Caco-2 (cell line): ENCODE data around the gene FBN2. TPM values are rescaled to one million over a fixed set of nuclear protein-coding genes. Genes with fewer than 3 reads are reported as not detected.

ENCODE experiments used
- BruUV-seq: library from RNA; stranded (reverse); fragments of 400-500 nt; replicated peaks from 2 replicates; lab custom pipeline; 2021; lab: Mats Ljungman, UMichigan
- CTCF ChIA-PET: fragments of 300-600 bp; sonication (Branson Sonifier 250); formaldehyde crosslinking; loops from one replicate; lab custom pipeline; 2022; ENCODE audit warnings: antibody characterized with exemption; lab: Charles Lee
- POLR2A ChIA-PET: fragments of 300-600 bp; sonication (Branson Sonifier 250); formaldehyde crosslinking; loops from one replicate; lab custom pipeline; 2022; ENCODE audit warnings: antibody characterized with exemption; lab: Charles Lee
- DNase-seq, 2 experiments: peaks; one replicate each; pipeline versions ENCODE4 v3.0.0 to v3.0.0-alpha.2; 2020 to 2022
- H3K27me3 ChIP-seq: replicated peaks from 2 replicates; pipeline ENCODE4 v1.6.0; 2011; ENCODE audit warnings: low read length; ENCODE audit not compliant: control insufficient read depth, insufficient read depth
- H3K36me3 ChIP-seq: 2 replicates; pipeline ENCODE4 v1.5.1; 2011; ENCODE audit warnings: low read length; ENCODE audit not compliant: control insufficient read depth, insufficient read depth
- H3K4me1 ChIP-seq: fragments of 250-450 bp; sonication (Bioruptor Pico); 2 replicates; pipeline ENCODE4 v1.5.1; 2020; ENCODE audit warnings: mild to moderate bottlenecking
- H3K4me3 ChIP-seq: 2 replicates; pipeline ENCODE4 v1.5.1; 2011; ENCODE audit warnings: low read depth, mild to moderate bottlenecking, control low read depth, low read length
- H3K9me3 ChIP-seq: fragments of 250-450 bp; sonication (Bioruptor Pico); 2 replicates; pipeline ENCODE4 v1.5.1; 2020; ENCODE audit warnings: mild to moderate bottlenecking, moderate library complexity
- H3K27ac Mint-ChIP-seq: one replicate; pipeline ENCODE4 v1.8.0; 2022; ENCODE audit warnings: mixed read lengths; ENCODE audit not compliant: unreplicated experiment
- H3K27me3 Mint-ChIP-seq: one replicate; pipeline ENCODE4 v1.8.0; 2022; ENCODE audit warnings: mixed read lengths; ENCODE audit not compliant: insufficient read depth, unreplicated experiment
- H3K36me3 Mint-ChIP-seq: one replicate; pipeline ENCODE4 v1.8.0; 2022; ENCODE audit warnings: mild to moderate bottlenecking, mixed read lengths; ENCODE audit not compliant: insufficient read depth, unreplicated experiment
- H3K4me1 Mint-ChIP-seq: one replicate; pipeline ENCODE4 v1.8.0; 2022; ENCODE audit warnings: low read depth, mixed read lengths; ENCODE audit not compliant: unreplicated experiment
- H3K4me3 Mint-ChIP-seq: one replicate; pipeline ENCODE4 v1.8.0; 2022; ENCODE audit warnings: mild to moderate bottlenecking, moderate library complexity, mixed read lengths; ENCODE audit not compliant: unreplicated experiment
- H3K9me3 Mint-ChIP-seq: one replicate; pipeline ENCODE4 v1.8.0; 2022; ENCODE audit warnings: mixed read lengths; ENCODE audit not compliant: unreplicated experiment
- CTCF ChIP-seq, 2 experiments: fragments of 200-600 bp in 1 of 2; IDR thresholded peaks; 1 replicate in 1 of 2; 2 replicates in 1 of 2; pipeline versions ENCODE4 v1.5.1 to v1.8.0; 2011 to 2022; ENCODE audit warnings: antibody characterized with exemption in 1 of 2, control low read depth in 1 of 2, inconsistent platforms in 1 of 2, low read depth in 1 of 2, low read length in 1 of 2, mild to moderate bottlenecking in 1 of 2, moderate library complexity in 1 of 2; ENCODE audit not compliant: insufficient read depth in 1 of 2, severe bottlenecking in 1 of 2, unreplicated experiment in 1 of 2
- intact Hi-C: fragments of 100-400 bp; cut with micrococcal nuclease; formaldehyde crosslinking; loops from one replicate; pipeline ENCODE4 v1.10.0; 2022; ENCODE audit not compliant: unreplicated experiment
- total RNA-seq: library from RNA; stranded (reverse); gene quantifications from 2 replicates; pipeline ENCODE4 v1.2.3, GENCODE V29; 2022

Gene FBN2
- total RNA-seq, 1 experiment from 2014 or later = 0.09 TPM

GRCh38 chr5:128422612-128423011 is 115.4 kb downstream of the FBN2 start:
- TF ChIP-seq CTCF (IDR thresholded peaks at IDR 0.05; ENCODE audit: insufficient read depth in 1 of 2, low read depth in 1 of 2, low read length in 1 of 2, severe bottlenecking in 1 of 2, unreplicated experiment in 1 of 2) = no peak
- peaks cover 11% of the 10 kb centered on the region; the same call in 1 of the 2 replicates for H3K9me3 ChIP-seq
- peaks cover 11% of the 10 kb centered on the region for H3K4me1 ChIP-seq
- Mint-ChIP-seq H3K27ac (no peak overlapping the region), H3K27me3 (no peaks in the 10 kb centered on the region), H3K9me3 (peaks cover 11% of the 10 kb centered on the region), H3K36me3 (no peaks in the 10 kb centered on the region), H3K4me1 (peaks cover 6% of the 10 kb centered on the region), H3K4me3 (no peak overlapping the region)
- ChIA-PET CTCF (no interaction called here), POLR2A (no interaction called here)
- DNase-seq = no peak
- H3K36me3 ChIP-seq = no peaks in the 10 kb centered on the region
- no peak overlapping the region for H3K4me3 ChIP-seq
- intact Hi-C loops = loop anchor here (10.0 kb wide), 2 partner anchors 208 to 422 kb away; no protein-coding TSS in a partner anchor
- no peaks in the 10 kb centered on the region for H3K27me3 ChIP-seq
- no TSS peak for BruUV-seq

DNA sequence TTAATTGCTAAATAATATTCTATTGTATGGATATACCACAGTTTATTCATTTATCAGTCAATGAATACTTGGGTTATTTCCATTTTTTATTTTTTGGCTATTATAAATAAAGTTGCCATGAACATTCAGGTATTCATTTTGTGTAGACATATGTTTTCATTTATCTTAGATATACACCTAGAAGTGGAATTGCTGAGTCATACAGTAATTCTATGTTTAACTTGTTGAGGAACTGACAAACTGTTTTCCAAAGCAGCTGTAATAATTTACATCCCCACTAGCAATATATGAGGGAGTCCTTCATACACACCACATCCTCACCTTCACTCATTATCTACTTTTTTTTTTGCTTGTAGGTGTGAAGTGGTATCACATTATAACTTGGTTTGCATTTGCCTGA is 123.6 kb downstream of the FBN2 start:
- no TSS peak for BruUV-seq
- no peaks in the 10 kb centered on the region for H3K27me3 Mint-ChIP-seq
- Histone ChIP-seq H3K27me3 (no peaks in the 10 kb centered on the region), H3K36me3 (no peaks in the 10 kb centered on the region), H3K9me3 (no peaks in the 10 kb centered on the region), H3K4me1 (no peaks in the 10 kb centered on the region), H3K4me3 (no peak overlapping the region)
- H3K9me3 Mint-ChIP-seq = peaks cover 9% of the 10 kb centered on the region
- H3K4me3 Mint-ChIP-seq = no peak overlapping the region
- intact Hi-C loops = no loop called here
- POLR2A ChIA-PET = no interaction called here
- CTCF ChIA-PET = no interaction called here
- TF ChIP-seq CTCF (IDR thresholded peaks at IDR 0.05; ENCODE audit: insufficient read depth in 1 of 2, low read depth in 1 of 2, low read length in 1 of 2, severe bottlenecking in 1 of 2, unreplicated experiment in 1 of 2) = no peak
- no peak for DNase-seq
- no peaks in the 10 kb centered on the region for H3K36me3 Mint-ChIP-seq
- H3K4me1 Mint-ChIP-seq = no peaks in the 10 kb centered on the region
- no peak overlapping the region for H3K27ac Mint-ChIP-seq

- no peak for DNase-seq
- no peak overlapping the region for H3K4me3 Mint-ChIP-seq
- H3K27me3 Mint-ChIP-seq = no peaks in the 10 kb centered on the region
- no peaks in the 10 kb centered on the region for H3K36me3 Mint-ChIP-seq
- peaks cover 6% of the 10 kb centered on the region for H3K9me3 Mint-ChIP-seq
- intact Hi-C loops = no loop called here
- BruUV-seq = no TSS peak
- Histone ChIP-seq H3K4me3 (no peak overlapping the region), H3K4me1 (no peaks in the 10 kb centered on the region), H3K9me3 (no peaks in the 10 kb centered on the region), H3K36me3 (no peaks in the 10 kb centered on the region), H3K27me3 (no peaks in the 10 kb centered on the region)
- no peak overlapping the region for H3K27ac Mint-ChIP-seq
- no peaks in the 10 kb centered on the region for H3K4me1 Mint-ChIP-seq
- POLR2A ChIA-PET = no interaction called here
- no peak for TF ChIP-seq CTCF (IDR thresholded peaks at IDR 0.05; ENCODE audit: insufficient read depth in 1 of 2, low read depth in 1 of 2, low read length in 1 of 2, severe bottlenecking in 1 of 2, unreplicated experiment in 1 of 2)
- CTCF ChIA-PET = no interaction called here
These were observed 124.7 kb downstream of the FBN2 start for GRCh38 chr5:128413356-128413755.
